IMR-90 (cell line): Measurements from ENCODE around the gene MYOF. TPM values are rescaled to one million over a fixed set of nuclear protein-coding genes. Genes with fewer than 3 reads are reported as not detected.
"Not testable (repeated sequence)": the region's sequence is repeated elsewhere in the genome, so short reads cannot be mapped to it uniquely, and the experiment has no call there.

Experiments used
- ATAC-seq: fragments of 200-7000 bp; cut with Tn5 transposase; 2 replicates; pipeline ENCODE4 v1.9.1; 2020; ENCODE audit warnings: low read depth, mild to moderate bottlenecking, moderate library complexity
- BruUV-seq: library from RNA; stranded (reverse); fragments of 400-500 nt; replicated peaks from 2 replicates; lab custom pipeline; 2021; lab: Mats Ljungman, UMichigan
- CTCF ChIA-PET: fragments of 300-600 bp; formaldehyde crosslinking; extraction: SDS; loops from one replicate; lab custom pipeline; 2021; ENCODE audit warnings: antibody characterized with exemption; lab: Yijun Ruan, JAX
- POLR2A ChIA-PET: fragments of 300-600 bp; sonication (Branson Sonifier 250); formaldehyde crosslinking; loops from one replicate; lab custom pipeline; 2022; ENCODE audit warnings: antibody characterized with exemption; ENCODE audit not compliant: unreplicated experiment; lab: Charles Lee
- DNase-seq: peaks from one replicate; pipeline ENCODE4 v3.0.0; 2013
- H2AFZ ChIP-seq: replicated peaks from 2 replicates; pipeline ENCODE3; 2013; ENCODE audit warnings: low read length, mild to moderate bottlenecking; ENCODE audit not compliant: poor library complexity
- H2AK5ac ChIP-seq: 2 replicates; pipeline ENCODE4 v1.6.1; 2013; ENCODE audit warnings: low read depth, low read length, inconsistent platforms
- H2AK9ac ChIP-seq: replicated peaks from 2 replicates; pipeline ENCODE3; 2013; ENCODE audit warnings: mild to moderate bottlenecking, low read depth, low read length, moderate library complexity; ENCODE audit not compliant: poor library complexity
- H2BK120ac ChIP-seq: 2 replicates; pipeline ENCODE4 v1.6.1; 2013; ENCODE audit warnings: low read depth, low read length, inconsistent platforms
- H2BK15ac ChIP-seq: 3 replicates; pipeline ENCODE4 v1.6.1; 2013; ENCODE audit warnings: low read depth, low read length, inconsistent platforms
- H2BK20ac ChIP-seq: 2 replicates; pipeline ENCODE4 v1.6.1; 2013; ENCODE audit warnings: low read depth, mild to moderate bottlenecking, inconsistent platforms, low read length, moderate library complexity
- H2BK5ac ChIP-seq: 2 replicates; pipeline ENCODE4 v1.6.1; 2013; ENCODE audit warnings: mild to moderate bottlenecking, low read depth, low read length, inconsistent platforms; ENCODE audit not compliant: poor library complexity, severe bottlenecking
- H3K14ac ChIP-seq: replicated peaks from 2 replicates; pipeline ENCODE4 v1.6.1; 2013; ENCODE audit warnings: low read depth, low read length, inconsistent platforms
- H3K18ac ChIP-seq: 2 replicates; pipeline ENCODE4 v1.6.1; 2013; ENCODE audit warnings: low read depth, low read length, control low read depth
- H3K23ac ChIP-seq: 2 replicates; pipeline ENCODE4 v1.6.1; 2013; ENCODE audit warnings: low read depth, low read length, inconsistent platforms
- H3K27ac ChIP-seq: 2 replicates; pipeline ENCODE4 v1.5.1; 2013; ENCODE audit warnings: mild to moderate bottlenecking, control low read depth, low read length; ENCODE audit not compliant: insufficient read depth
- H3K27me3 ChIP-seq: 2 replicates; pipeline ENCODE4 v1.6.1; 2013; ENCODE audit warnings: low read length; ENCODE audit not compliant: control insufficient read depth, insufficient read depth
- H3K36me3 ChIP-seq: 2 replicates; pipeline ENCODE4 v1.6.1; 2013; ENCODE audit warnings: low read length, mixed read lengths; ENCODE audit not compliant: control insufficient read depth, insufficient read depth
- H3K4ac ChIP-seq: 2 replicates; pipeline ENCODE4 v1.6.1; 2013; ENCODE audit warnings: low read depth, low read length, inconsistent platforms
- H3K4me1 ChIP-seq: 2 replicates; pipeline ENCODE4 v1.6.1; 2013; ENCODE audit warnings: low read length, mixed read lengths; ENCODE audit not compliant: control insufficient read depth, insufficient read depth
- H3K4me2 ChIP-seq: 2 replicates; pipeline ENCODE4 v1.6.1; 2013; ENCODE audit warnings: low read depth, mild to moderate bottlenecking, control low read depth, low read length, moderate library complexity
- H3K4me3 ChIP-seq: 2 replicates; pipeline ENCODE4 v1.5.1; 2013; ENCODE audit warnings: low read depth, mild to moderate bottlenecking, control low read depth, low read length, moderate library complexity; ENCODE audit not compliant: insufficient read depth
- H3K56ac ChIP-seq: 2 replicates; pipeline ENCODE4 v1.6.1; 2013; ENCODE audit warnings: low read length, inconsistent platforms; ENCODE audit not compliant: insufficient read depth; ENCODE audit errors: extremely low read depth
- H3K79me1 ChIP-seq, 2 experiments: 2 replicates each; pipeline ENCODE4 v1.6.1; 2013; ENCODE audit warnings: low read length in 2 of 2, inconsistent platforms in 1 of 2, low read depth in 1 of 2
- H3K9ac ChIP-seq: 2 replicates; pipeline ENCODE4 v1.6.1; 2013; ENCODE audit warnings: low read depth, low read length, control low read depth
- H3K9me1 ChIP-seq: 2 replicates; pipeline ENCODE4 v1.6.1; 2013; ENCODE audit warnings: low read length, inconsistent platforms; ENCODE audit not compliant: insufficient read depth
- H3K9me3 ChIP-seq: 2 replicates; pipeline ENCODE4 v1.6.1; 2013; ENCODE audit warnings: low read length; ENCODE audit not compliant: control insufficient read depth, insufficient read depth
- H4K20me1 ChIP-seq: 2 replicates; pipeline ENCODE4 v1.6.1; 2013; ENCODE audit warnings: low read length, inconsistent platforms; ENCODE audit not compliant: insufficient read depth
- H4K5ac ChIP-seq: 2 replicates; pipeline ENCODE4 v1.6.1; 2013; ENCODE audit warnings: mild to moderate bottlenecking, low read depth, low read length, control low read depth
- H4K8ac ChIP-seq, 2 experiments: 2 replicates each; pipeline ENCODE4 v1.6.1; 2013; ENCODE audit warnings: low read depth in 2 of 2, low read length in 2 of 2, control low read depth in 1 of 2, inconsistent platforms in 1 of 2
- H4K91ac ChIP-seq: 2 replicates; pipeline ENCODE4 v1.6.1; 2013; ENCODE audit warnings: low read depth, low read length, inconsistent platforms; ENCODE audit not compliant: insufficient read depth
- BHLHE40 ChIP-seq: fragments of 150-350 bp; IDR thresholded peaks from 2 replicates; pipeline ENCODE4 v1.6.1; 2016; ENCODE audit warnings: mild to moderate bottlenecking, low read depth, low read length
- CEBPB ChIP-seq: IDR thresholded peaks from 2 replicates; pipeline ENCODE4 v1.6.1; 2012; ENCODE audit warnings: low read depth, low read length, improper control_type of control experiment
- FOS ChIP-seq: fragments of 150-350 bp; IDR thresholded peaks from 2 replicates; pipeline ENCODE4 v1.6.1; 2016; ENCODE audit warnings: low read depth, low read length
- RAD21 ChIP-seq: IDR thresholded peaks from 2 replicates; pipeline ENCODE4 v1.6.1; 2012; ENCODE audit warnings: low read length, improper control_type of control experiment
- RFX5 ChIP-seq: IDR thresholded peaks from 2 replicates; pipeline ENCODE4 v1.8.0; 2012; ENCODE audit warnings: low read depth, mild to moderate bottlenecking, low read length, moderate library complexity
- USF2 ChIP-seq: fragments of 150-350 bp; IDR thresholded peaks from 2 replicates; pipeline ENCODE4 v1.6.1; 2017; ENCODE audit warnings: mild to moderate bottlenecking, antibody characterized with exemption, low read length, low read depth
- WGBS, 2 experiments: methylation state at CpG; one replicate each; pipeline versions ENCODE4 v1.1.5 to v1.1.7; 2013; ENCODE audit warnings: missing lambda C conversion rate in 2 of 2; ENCODE audit not compliant: insufficient read length in 1 of 2; ENCODE audit errors: extremely low coverage in 2 of 2; 5-methylcytosine and 5-hydroxymethylcytosine counted together
- dilution Hi-C: fragments of 300-500 bp; cut with HindIII; formaldehyde crosslinking; loops from one replicate; pipeline ENCODE4 v1.14.3; 2018; ENCODE audit warnings: low sequenced_read_pairs; ENCODE audit not compliant: unreplicated experiment
- in situ Hi-C: fragments of 300-500 bp; cut with MboI; formaldehyde crosslinking; loops from 3 replicates; pipeline ENCODE4 v1.14.3; 2019; ENCODE audit warnings: low sequenced_read_pairs, inconsistent platforms, mixed read lengths
- intact Hi-C: fragments of 100-400 bp; cut with micrococcal nuclease; formaldehyde crosslinking; loops from 2 replicates; pipeline ENCODE4 v1.10.0; 2022
- polyA plus RNA-seq, 3 experiments: library from polyadenylated mRNA; depleted of rRNA; stranded (reverse); fragments of >200 nt; gene quantifications; 2 replicates each; pipeline ENCODE4 v1.2.3, GENCODE V29; 2012; ENCODE audit warnings: low replicate concordance in 1 of 3
- total RNA-seq: library from RNA; depleted of rRNA; stranded (reverse); fragments of >200 nt; gene quantifications from 2 replicates; pipeline ENCODE4 v1.2.3, GENCODE V29; 2012

Gene MYOF
- total and polyA plus RNA-seq, 2 of the 4 experiments (the other 2 are of a cell fraction) = 221 to 281 TPM

- TF ChIP-seq RAD21 (peak; percentile 32; the same call in 1 of the 2 replicates), RFX5 (no peak), FOS (peak; percentile 70), USF2 (no peak), CEBPB (0 out of 2 replicates have a peak, but pooled peaks have one; percentile 4), BHLHE40 (no peak)
Observed at GRCh38 chr10:93468461-93469213, 13.5 kb downstream of the MYOF start (continued).

- in situ Hi-C loops, H3K9ac ChIP-seq, H3K27me3 ChIP-seq, H2AFZ ChIP-seq, ATAC-seq, DNase-seq, H3K4me2 ChIP-seq, POLR2A ChIA-PET, H4K20me1 ChIP-seq, dilution Hi-C loops, H3K9me3 ChIP-seq, intact Hi-C loops, H2AK9ac ChIP-seq, BruUV-seq, H3K4me3 ChIP-seq: not testable (repeated sequence)
- H4K91ac ChIP-seq = peak overlapping the region; percentile 99; the same call in 1 of the 2 replicates
- peak overlapping the region; percentile 99; the same call in 1 of the 2 replicates for H3K23ac ChIP-seq
- WGBS, 2 experiments = no CpG with 5 or more reads among the region's 4 CpGs
- peak overlapping the region; percentile 17; the same call in 1 of the 2 replicates for H4K5ac ChIP-seq
- H3K18ac ChIP-seq = peak overlapping the region; percentile 95
- H3K4me1 ChIP-seq = peaks cover 42% of the 10 kb centered on the region
- peak overlapping the region; percentile 99 for H2BK120ac ChIP-seq
- peak overlapping the region; percentile 96 for H3K56ac ChIP-seq
- peak overlapping the region; percentile 90; the same call in 1 of the 2 replicates for H2AK5ac ChIP-seq
- peaks cover 12% of the 10 kb centered on the region for H3K36me3 ChIP-seq
- H2BK15ac ChIP-seq = peak overlapping the region; percentile 100; the same call in 2 of the 3 replicates
- peak overlapping the region; percentile 99 for H3K4ac ChIP-seq
- CTCF ChIA-PET = interaction anchor here (5.5 kb wide), 1 partner anchor 15 kb away, joined by 21 read pairs; the partner anchor contains the start of gene MYOF
- H3K9me1 ChIP-seq = peaks cover 10% of the 10 kb centered on the region
- peak overlapping the region; percentile 99 for H3K14ac ChIP-seq
- H4K8ac ChIP-seq = peak overlapping the region; percentile 93 to 97; a peak in 3 of 4 replicates
- H3K27ac ChIP-seq = peak overlapping the region; percentile 98
- peaks cover 9 to 55% of the 10 kb centered on the region in 2 experiments for H3K79me1 ChIP-seq
- peak overlapping the region; percentile 100 for H2BK5ac ChIP-seq
- H2BK20ac ChIP-seq = peak overlapping the region; percentile 99; the same call in 1 of the 2 replicates
Observed at GRCh38 chr10:93467635-93468034, 14.5 kb downstream of the MYOF start.
